ENCODE data around the gene USP17L18.
"Not testable (repeated sequence)": the region's sequence is repeated elsewhere in the genome, so short reads cannot be mapped to it uniquely, and the experiment has no call there.

DNA sequence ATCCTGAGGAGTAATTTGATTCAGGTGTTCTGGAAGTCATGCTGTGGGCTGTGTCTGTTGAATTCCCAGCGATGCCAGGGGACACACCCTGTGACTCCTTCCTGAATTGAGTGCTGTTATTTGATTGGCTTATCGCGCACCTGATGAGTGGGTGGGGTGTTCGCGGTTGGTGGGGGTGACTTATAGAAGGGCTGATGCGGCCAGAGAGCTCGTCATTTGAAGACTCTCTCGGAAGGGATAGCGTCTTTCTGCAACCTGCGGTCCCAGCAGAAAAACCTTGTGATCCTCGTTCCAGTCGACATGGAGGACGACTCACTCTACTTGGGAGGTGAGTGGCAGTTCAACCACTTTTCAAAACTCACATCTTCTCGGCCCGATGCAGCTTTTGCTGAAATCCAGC, 9.4 kb downstream of the USP17L18 start, which contains the start of gene USP17L20:
- not testable (repeated sequence) for TF ChIP-seq CTCF (optimal IDR thresholded peaks at IDR 0.05 in 1 of 3, IDR thresholded peaks at IDR 0.05 in 1 of 3, conservative IDR thresholded peaks at IDR 0.05 in 1 of 3; ENCODE audit: extremely low read depth in 1 of 3, insufficient read depth in 2 of 3, low read length in 3 of 3); EZH2 (IDR thresholded peaks at IDR 0.05; ENCODE audit: low read length)
